H1 (cell line): ENCODE results near the gene LGI4. TPM values are rescaled to one million over a fixed set of nuclear protein-coding genes. Genes with fewer than 3 reads are reported as not detected.

Experiments
- CBX5 ChIP-seq: fragments of 300-800, 300-1000 bp; sonication (generic); IDR thresholded peaks from 2 replicates; pipeline ENCODE4 v1.7.1; 2016; ENCODE audit warnings: antibody characterized with exemption, low read length, low read depth
- USF2 ChIP-seq: IDR thresholded peaks from 2 replicates; pipeline ENCODE4 v1.6.1; 2011; ENCODE audit warnings: low read length, improper control_type of control experiment
- polyA plus RNA-seq, 7 experiments: library from polyadenylated mRNA; depleted of rRNA in 3 of 7; stranded (reverse) in 5 of 7; unstranded in 2 of 7; fragments of >200 nt in 5 of 7; fragments of 200-250 nt in 2 of 7; gene quantifications; 1 replicate in 5 of 7; 2 replicates in 1 of 7; 4 replicates in 1 of 7; pipeline versions ENCODE4 v1.2.1 to v1.2.3, GENCODE V29; 2011 to 2013; ENCODE audit warnings: missing spikeins in 2 of 7, mixed read lengths in 2 of 7
- total RNA-seq: library from RNA; stranded (reverse); fragmentation: NEBNext Ultra II Directional; extraction: Animal tissue kit (Norgen Biotek cat#: 25700); gene quantifications from 2 replicates; pipeline ENCODE4 v1.2.1, GENCODE V29; 2021

LGI4 gene
- total and polyA plus RNA-seq, 2 of the 8 experiments (the other 6 are each of a cell fraction or from before 2014, with no cell fraction given), result 2.0 to 8.2 TPM

- TF ChIP-seq USF2 (no peak), CBX5 (no peak)
Observed at GRCh38 chr19:35076657-35077056, 58.2 kb downstream of the LGI4 start (continued).
